Stimulated activated CD8-positive, alpha-beta memory T cell treated with anti-CD3 and anti-CD28 coated beads, Interleukin-4, amount 100 ng/mL, for 48 hours (primary cell): Measurements from ENCODE around the gene DEFB129.

Experiments
- DNase-seq: peaks from one replicate; pipeline ENCODE4 v3.0.0-alpha.2; 2020

Gene DEFB129

GRCh38 chr20:257419-257818 lies 30.4 kb downstream of the DEFB129 start, which contains the start of gene DEFB132:
TSS of gene DEFB132 (plus strand) at chr20:257724. CDS start at chr20:257779, 55 bp downstream.
- no peak for DNase-seq

- no peak for DNase-seq
Observed at GRCh38 chr20:258269-258858, 31.3 kb downstream of the DEFB129 start.

- DNase-seq: peak; percentile 26
Observed at GRCh38 chr20:258963-259362, 31.9 kb downstream of the DEFB129 start.

GRCh38 chr20:259981-260380 lies 32.9 kb downstream of the DEFB129 start:
- no peak for DNase-seq

GRCh38 chr20:263701-264100 lies 36.6 kb downstream of the DEFB129 start:
- DNase-seq: no peak

GRCh38 chr20:266596-267562 lies 39.8 kb downstream of the DEFB129 start:
- peak; percentile 96 for DNase-seq

- DNase-seq: peak; percentile 12
Observed at GRCh38 chr20:270517-270916, 43.5 kb downstream of the DEFB129 start.

GRCh38 chr20:271069-271468 lies 44.0 kb downstream of the DEFB129 start:
- peak; percentile 12 for DNase-seq

GRCh38 chr20:271528-271927 lies 44.5 kb downstream of the DEFB129 start:
- no peak for DNase-seq

GRCh38 chr20:272718-273117 lies 45.7 kb downstream of the DEFB129 start:
- DNase-seq: no peak

- no peak for DNase-seq
Observed at GRCh38 chr20:273884-274283, 46.8 kb downstream of the DEFB129 start.

- DNase-seq: no peak
Observed at GRCh38 chr20:275791-276190, 48.7 kb downstream of the DEFB129 start.

- no peak for DNase-seq
Observed at GRCh38 chr20:276620-277495, 49.8 kb downstream of the DEFB129 start.

GRCh38 chr20:277496-277781 lies 50.4 kb downstream of the DEFB129 start:
- DNase-seq: no peak

GRCh38 chr20:278181-278580 lies 51.1 kb downstream of the DEFB129 start:
- DNase-seq: no peak

GRCh38 chr20:278607-279571 lies 51.8 kb downstream of the DEFB129 start:
- no peak for DNase-seq
